ENCODE data around the gene ACTG1. TPM values are rescaled to one million over a fixed set of nuclear protein-coding genes. Genes with fewer than 3 reads are reported as not detected.

The ACTG1 gene
- total and polyA plus RNA-seq, 11 donors, result 149 to 1,653 (median 423) TPM

GRCh38 chr17:81508639-81509206 lies 3.9 kb downstream of the ACTG1 start:
- H3K4me1 ChIP-seq, result peaks cover 0 to 30% (median 13%) of the 10 kb centered on the region in 12 donors
- no peaks in the 10 kb centered on the region for H3K27me3 ChIP-seq
- 42 to 52% (median 48%) methylated on average over 10 of the region's 10 CpGs for WGBS, 4 donors

GRCh38 chr17:81503619-81504018 lies 9.0 kb downstream of the ACTG1 start:
- H3K4me1 ChIP-seq, result peaks cover 0 to 11% (median 1%) of the 10 kb centered on the region in 12 donors
- no peak for DNase-seq
- no peak overlapping the region for H3K27ac ChIP-seq
- H3K27me3 ChIP-seq, result no peaks in the 10 kb centered on the region
- H3K36me3 ChIP-seq, result peaks cover 0 to 10% (median 1%) of the 10 kb centered on the region in 9 donors
- H3K9me3 ChIP-seq, result peaks cover 0 to 4% (median 0%) of the 10 kb centered on the region in 12 donors
- TF ChIP-seq CTCF (IDR thresholded peaks at IDR 0.05), result no peak
- no peak for TF ChIP-seq POLR2A (IDR thresholded peaks at IDR 0.05)
- intact Hi-C loops (cut with DNase I), result no loop called here
- H3K4me3 ChIP-seq, result no peak overlapping the region
- ATAC-seq, result no peak

More at GRCh38 chr17:81508639-81509206, 3.9 kb downstream of the ACTG1 start:
- H3K36me3 ChIP-seq, result peaks cover 18 to 44% (median 37%) of the 10 kb centered on the region in 9 donors
- H3K4me3 ChIP-seq, result peak overlapping the region in 10 of 12 donors; percentile 81 to 99 (median 94)
- peak in 1 of 5 donors; percentile 33 for DNase-seq
- TF ChIP-seq POLR2A (IDR thresholded peaks at IDR 0.05) (no peak), CTCF (IDR thresholded peaks at IDR 0.05) (no peak)
- peak in 2 of 4 donors; percentile 2 to 5 for ATAC-seq
- intact Hi-C loops (cut with DNase I), result loop anchor here in 1 of 10 donors (1.0 kb wide), 1 partner anchor 20 kb away; no protein-coding TSS in a partner anchor
- peaks cover 0 to 4% (median 0%) of the 10 kb centered on the region in 12 donors for H3K9me3 ChIP-seq
- H3K27ac ChIP-seq, result peak overlapping the region in 9 of 12 donors; percentile 11 to 100 (median 99)

GRCh38 chr17:81502471-81503017 lies 10.1 kb downstream of the ACTG1 start:
- Histone ChIP-seq H3K4me3 (no peak overlapping the region), H3K27ac (no peak overlapping the region), H3K9me3 (no peaks in the 10 kb centered on the region), H3K27me3 (no peaks in the 10 kb centered on the region), H3K36me3 (no peaks in the 10 kb centered on the region), H3K4me1 (peaks cover 0 to 6% (median 0%) of the 10 kb centered on the region in 12 donors)
- DNase-seq (no peak), ATAC-seq (peak in 1 of 4 donors; percentile 4)
- TF ChIP-seq POLR2A (IDR thresholded peaks at IDR 0.05) (no peak), CTCF (IDR thresholded peaks at IDR 0.05) (no peak)
- intact Hi-C loops (cut with DNase I), result no loop called here
- WGBS, 4 donors, result 57 to 69% (median 61%) methylated on average over 9 to 12 of the region's 12 CpGs

- 42 to 57% (median 49%) methylated on average over 5 to 7 of the region's 7 CpGs for WGBS, 4 donors
- intact Hi-C loops (cut with DNase I), result no loop called here
- Histone ChIP-seq H3K4me3 (no peak overlapping the region), H3K4me1 (peaks cover 0 to 6% (median 0%) of the 10 kb centered on the region in 12 donors), H3K27me3 (no peaks in the 10 kb centered on the region), H3K9me3 (no peaks in the 10 kb centered on the region), H3K27ac (no peak overlapping the region), H3K36me3 (no peaks in the 10 kb centered on the region)
- TF ChIP-seq POLR2A (IDR thresholded peaks at IDR 0.05) (no peak), CTCF (IDR thresholded peaks at IDR 0.05) (no peak)
- DNase-seq (peak in 1 of 5 donors; percentile 36), ATAC-seq (no peak)
These were observed 12.6 kb downstream of the ACTG1 start for GRCh38 chr17:81500047-81500446.
